GM12878 (cell line): ENCODE results near the gene TBC1D19. TPM values are rescaled to one million over a fixed set of nuclear protein-coding genes. Genes with fewer than 3 reads are reported as not detected.
A peak's percentile ranks its signal among the peaks of the same experiment; 100 is the strongest.

Experiments used
- ATAC-seq: fragments of 200-7000 bp; cut with Tn5 transposase; 3 replicates; pipeline ENCODE4 v1.9.1; 2020; ENCODE audit warnings: mild to moderate bottlenecking, moderate library complexity
- BruUV-seq: library from RNA; stranded (reverse); fragments of 400-500 nt; replicated peaks from 2 replicates; lab custom pipeline; 2021; lab: Mats Ljungman, UMichigan
- CTCF ChIA-PET: fragments of 300-600 bp; sonication (Branson Sonifier 250); formaldehyde crosslinking; extraction: SDS; loops from one replicate; lab custom pipeline; 2021; ENCODE audit warnings: inconsistent platforms; lab: Yijun Ruan, JAX
- POLR2A ChIA-PET: fragments of 350-600 bp; formaldehyde crosslinking; extraction: SDS; loops from one replicate; lab custom pipeline; 2021; ENCODE audit warnings: inconsistent platforms; lab: Charles Lee
- RAD21 ChIA-PET: fragments of 300-600 bp; sonication (Branson Sonifier 250); formaldehyde crosslinking; loops from one replicate; lab custom pipeline; 2023; ENCODE audit warnings: antibody characterized with exemption; ENCODE audit not compliant: unreplicated experiment; lab: Charles Lee
- SMC1A ChIA-PET: fragments of 300-600 bp; sonication (Branson Sonifier 250); formaldehyde crosslinking; loops from one replicate; lab custom pipeline; 2023; ENCODE audit not compliant: unreplicated experiment, uncharacterized antibody; lab: Charles Lee
- DNase-seq: peaks from one replicate; pipeline ENCODE4 v3.0.0-alpha.2; 2011; ENCODE audit warnings: low read depth, low spot score
- FAIRE-seq: peaks from 3 replicates; lab custom pipeline; 2011; peaks lifted over from hg19 to GRCh38; lab: Jason Lieb, UNC
- H2AFZ ChIP-seq: 2 replicates; pipeline ENCODE4 v1.6.0; 2011; ENCODE audit warnings: low read depth, low read length, control low read depth; ENCODE audit not compliant: control insufficient read depth
- H3K27ac ChIP-seq: 2 replicates; pipeline ENCODE4 v1.5.1; 2011; ENCODE audit warnings: control low read depth; ENCODE audit not compliant: control insufficient read depth, insufficient read depth
- H3K27me3 ChIP-seq, 2 experiments: replicated peaks in 1 of 2; 2 replicates each; pipeline versions ENCODE4 v1.6.0 to v1.6.1; 2011; ENCODE audit warnings: low read length in 1 of 2; ENCODE audit not compliant: control insufficient read depth in 2 of 2, insufficient read depth in 2 of 2
- H3K36me3 ChIP-seq, 2 experiments: 2 replicates each; pipeline ENCODE4 v1.5.1; 2011; ENCODE audit warnings: low read length in 1 of 2; ENCODE audit not compliant: control insufficient read depth in 2 of 2, insufficient read depth in 2 of 2
- H3K4me1 ChIP-seq: 2 replicates; pipeline ENCODE4 v1.6.1; 2011; ENCODE audit warnings: mild to moderate bottlenecking, low read length, moderate library complexity, mixed read lengths; ENCODE audit not compliant: control insufficient read depth, insufficient read depth
- H3K4me2 ChIP-seq: 2 replicates; pipeline ENCODE4 v1.6.0; 2011; ENCODE audit warnings: control low read depth; ENCODE audit not compliant: control insufficient read depth, insufficient read depth
- H3K4me3 ChIP-seq: fragments of 200-600 bp; sonication (generic); 2 replicates; pipeline ENCODE4 v1.5.1; 2016
- H3K79me2 ChIP-seq: 2 replicates; pipeline ENCODE4 v1.6.0; 2011; ENCODE audit warnings: low read length; ENCODE audit not compliant: control insufficient read depth, insufficient read depth
- H3K9ac ChIP-seq: 2 replicates; pipeline ENCODE4 v1.8.0; 2011; ENCODE audit warnings: low read length, control low read depth, mixed read lengths; ENCODE audit not compliant: control insufficient read depth, insufficient read depth
- H3K9me3 ChIP-seq: replicated peaks from 3 replicates; pipeline ENCODE4 v1.5.1; 2011; ENCODE audit warnings: mild to moderate bottlenecking, low read length; ENCODE audit not compliant: control insufficient read depth, insufficient read depth
- H4K20me1 ChIP-seq: 2 replicates; pipeline ENCODE4 v1.6.0; 2011; ENCODE audit not compliant: control insufficient read depth, insufficient read depth
- NFYB ChIP-seq: IDR thresholded peaks from 2 replicates; pipeline ENCODE4 v1.6.1; 2011; ENCODE audit warnings: low read depth, mild to moderate bottlenecking, low read length, improper control_type of control experiment, moderate library complexity; ENCODE audit not compliant: insufficient read depth
- PAX5 ChIP-seq: IDR thresholded peaks from 2 replicates; pipeline ENCODE4 v1.6.1; 2011; ENCODE audit warnings: low read depth, low read length, borderline replicate concordance
- PBX3 ChIP-seq: IDR thresholded peaks from 2 replicates; pipeline ENCODE4 v1.6.1; 2011; ENCODE audit warnings: mild to moderate bottlenecking, low read depth, low read length, moderate library complexity; ENCODE audit not compliant: insufficient replicate concordance
- RFX5 ChIP-seq: IDR thresholded peaks from 2 replicates; pipeline ENCODE4 v1.6.1; 2011; ENCODE audit warnings: low read depth, low read length, improper control_type of control experiment
- SIX5 ChIP-seq: IDR thresholded peaks from 2 replicates; pipeline ENCODE4 v1.6.1; 2011; ENCODE audit warnings: mild to moderate bottlenecking, low read depth, low read length, moderate library complexity; ENCODE audit not compliant: severe bottlenecking
- WGBS: methylation state at CpG from one replicate; pipeline ENCODE4 v1.1.6; 2016; ENCODE audit warnings: low lambda C conversion rate; ENCODE audit not compliant: insufficient replicate concordance, insufficient coverage; ENCODE audit errors: missing lambda C conversion rate; 5-methylcytosine and 5-hydroxymethylcytosine counted together
- in situ Hi-C: fragments of 300-500 bp; cut with MboI; formaldehyde crosslinking; loops from 9 replicates; pipeline ENCODE4 v1.14.3; 2018; ENCODE audit warnings: mixed read lengths
- intact Hi-C: fragments of 100-400 bp; cut with micrococcal nuclease; formaldehyde crosslinking; loops from one replicate; pipeline ENCODE4 v1.14.2; 2022; ENCODE audit not compliant: unreplicated experiment
- polyA plus RNA-seq, 11 experiments: library from polyadenylated mRNA; depleted of rRNA in 4 of 11; unstranded in 6 of 11; stranded (reverse) in 5 of 11; fragments of >200 nt; fragmentation: Nextera tagmentation in 4 of 11; fragmentation: Illumina TruSeq in 1 of 11; extraction: Ambion mirVana in 4 of 11; extraction: Trizol in 1 of 11; gene quantifications; 1 replicate in 1 of 11; 2 replicates in 10 of 11; pipeline versions ENCODE4 v1.2.1 to v1.2.3, GENCODE V29; 2011 to 2016; ENCODE audit warnings: inconsistent platforms in 2 of 11, missing spikeins in 2 of 11, low read depth in 1 of 11
- total RNA-seq, 4 experiments: library from RNA; depleted of rRNA in 3 of 4; stranded (reverse); fragments of >200 nt in 3 of 4; fragmentation: Illumina TruSeq in 1 of 4; extraction: Trizol in 1 of 4; gene quantifications; 2 replicates each; pipeline versions ENCODE4 v1.2.1 to v1.2.3, GENCODE V29; 2013 to 2021

Gene TBC1D19
- total and polyA plus RNA-seq, 10 of the 15 experiments (the other 5 are each of a cell fraction or from before 2014, with no cell fraction given) = 0.29 to 3.9 (median 2.1) TPM

DNA sequence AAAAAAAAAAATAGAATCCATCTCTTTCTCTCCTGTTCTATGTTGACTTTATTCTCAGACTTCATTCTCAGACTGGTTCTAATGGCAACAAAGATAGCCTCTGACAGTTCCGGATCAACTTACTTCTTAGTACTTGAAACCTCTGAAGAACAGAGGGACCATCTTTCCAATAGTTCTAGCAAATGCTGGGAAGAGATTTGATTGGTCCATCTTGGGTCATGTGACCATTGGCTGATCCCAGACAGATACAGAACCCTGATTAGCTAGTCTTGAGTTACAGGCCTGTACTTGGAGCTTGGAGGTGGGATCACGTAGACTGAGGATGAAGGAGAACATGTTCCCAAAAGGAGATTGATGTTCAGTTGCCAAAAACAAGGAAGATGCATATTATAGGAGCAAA, 209.9 kb downstream of the TBC1D19 start:
- in situ Hi-C loops = no loop called here
- Histone ChIP-seq H3K4me2 (no peak overlapping the region), H3K79me2 (no peaks in the 10 kb centered on the region), H3K36me3 (no peaks in the 10 kb centered on the region), H3K27ac (no peak overlapping the region), H3K4me1 (no peaks in the 10 kb centered on the region), H3K9me3 (no peaks in the 10 kb centered on the region), H3K4me3 (no peak overlapping the region), H3K9ac (no peak overlapping the region), H2AFZ (no peak overlapping the region), H3K27me3 (no peaks in the 10 kb centered on the region), H4K20me1 (no peaks in the 10 kb centered on the region)
- intact Hi-C loops = no loop called here
- ChIA-PET RAD21 (no interaction called here), POLR2A (interaction anchor here (0.7 kb wide), 1 partner anchor 101 kb away, joined by 7 read pairs; no protein-coding TSS in a partner anchor), CTCF (no interaction called here), SMC1A (no interaction called here)
- DNase-seq (no peak), ATAC-seq (no peak), FAIRE-seq (no peak)
- WGBS = 98% methylated on average over 2 of the region's 2 CpGs
- no TSS peak for BruUV-seq
- TF ChIP-seq NFYB (peak; percentile 55), RFX5 (no peak)
- TF ChIP-seq, all 136 proteins: peak for 1

- Histone ChIP-seq H3K27me3 (no peaks in the 10 kb centered on the region), H3K4me3 (no peak overlapping the region), H3K4me1 (no peaks in the 10 kb centered on the region), H3K9me3 (no peaks in the 10 kb centered on the region), H3K79me2 (no peaks in the 10 kb centered on the region), H2AFZ (no peak overlapping the region), H3K27ac (no peak overlapping the region), H3K4me2 (no peak overlapping the region), H3K9ac (no peak overlapping the region), H4K20me1 (no peaks in the 10 kb centered on the region), H3K36me3 (no peaks in the 10 kb centered on the region)
- DNase-seq (no peak), FAIRE-seq (no peak), ATAC-seq (no peak)
- in situ Hi-C loops = no loop called here
- TF ChIP-seq PBX3 (no peak), PAX5 (no peak), SIX5 (no peak)
- intact Hi-C loops = no loop called here
- no TSS peak for BruUV-seq
- RAD21 ChIA-PET = no interaction called here
- SMC1A ChIA-PET = interaction anchor here (1.8 kb wide), 1 partner anchor 32 kb away, joined by 4 read pairs; no protein-coding TSS in a partner anchor
- CTCF ChIA-PET = no interaction called here
- POLR2A ChIA-PET = no interaction called here
- WGBS = 61% methylated on average over 3 of the region's 3 CpGs
Measured at GRCh38 chr4:26796081-26796480, 212.2 kb downstream of the TBC1D19 start.
